Thoracic aorta (tissue), 2 donors: ENCODE data around the gene CUBN. TPM values are rescaled to one million over a fixed set of nuclear protein-coding genes. Genes with fewer than 3 reads are reported as not detected.

Experiments
- ATAC-seq: fragments of 150-250 bp; one replicate; pipeline ENCODE4 v1.8.0; 2017; ENCODE audit warnings: low read depth; ENCODE audit not compliant: insufficient number of reproducible peaks, low FRiP score
- DNase-seq: peaks from one replicate; pipeline ENCODE4 v3.0.0-alpha.2; 2020; ENCODE audit warnings: low spot score
- H3K27ac ChIP-seq, 2 donors: fragments of 200-600 bp; sonication (generic); 1 replicate in 1 of 2; 2 replicates in 1 of 2; pipeline ENCODE4 v1.5.1; 2016; ENCODE audit warnings: mild to moderate bottlenecking in 2 of 2, moderate library complexity in 2 of 2
- H3K27me3 ChIP-seq: fragments of 200-600 bp; sonication (generic); replicated peaks from 2 replicates; pipeline ENCODE4 v1.6.0; 2016; ENCODE audit warnings: mild to moderate bottlenecking; ENCODE audit not compliant: insufficient read depth
- H3K36me3 ChIP-seq: fragments of 200-600 bp; sonication (generic); one replicate; pipeline ENCODE4 v1.5.1; 2016
- H3K4me1 ChIP-seq, 2 donors: fragments of 200-600 bp; sonication (generic); 1 replicate in 1 of 2; 2 replicates in 1 of 2; pipeline versions ENCODE4 v1.5.1 to v1.6.0; 2016; ENCODE audit warnings: low read depth in 2 of 2, mild to moderate bottlenecking in 1 of 2; ENCODE audit not compliant: control insufficient read depth in 1 of 2
- H3K4me3 ChIP-seq: fragments of 200-600 bp; sonication (generic); 2 replicates; pipeline ENCODE4 v1.5.1; 2016; ENCODE audit warnings: mild to moderate bottlenecking
- H3K9me3 ChIP-seq: fragments of 200-600 bp; sonication (generic); 2 replicates; pipeline ENCODE4 v1.5.1; 2016
- total RNA-seq, 2 donors: library from RNA; depleted of rRNA; stranded (reverse); fragments of >200 nt; gene quantifications; one replicate each; pipeline versions ENCODE4 v1.1.0 to v1.2.3, GENCODE V29; 2016
- TF ChIP-seq, protein P1 (sequence below): fragments of 200-600 bp; sonication (generic); IDR thresholded peaks from one replicate; pipeline ENCODE4 v1.5.1; 2019; ENCODE audit warnings: antibody characterized with exemption

Gene CUBN
- total RNA-seq, 2 donors from 2014 or later, result 4.1 to 4.6 TPM

GRCh38 chr10:16884497-16884896, 245.1 kb downstream of the CUBN start:
- no peak overlapping the region for H3K27ac ChIP-seq
- ATAC-seq (no peak), DNase-seq (no peak)
- no peaks in the 10 kb centered on the region for H3K27me3 ChIP-seq
- TF ChIP-seq, protein P1, sequence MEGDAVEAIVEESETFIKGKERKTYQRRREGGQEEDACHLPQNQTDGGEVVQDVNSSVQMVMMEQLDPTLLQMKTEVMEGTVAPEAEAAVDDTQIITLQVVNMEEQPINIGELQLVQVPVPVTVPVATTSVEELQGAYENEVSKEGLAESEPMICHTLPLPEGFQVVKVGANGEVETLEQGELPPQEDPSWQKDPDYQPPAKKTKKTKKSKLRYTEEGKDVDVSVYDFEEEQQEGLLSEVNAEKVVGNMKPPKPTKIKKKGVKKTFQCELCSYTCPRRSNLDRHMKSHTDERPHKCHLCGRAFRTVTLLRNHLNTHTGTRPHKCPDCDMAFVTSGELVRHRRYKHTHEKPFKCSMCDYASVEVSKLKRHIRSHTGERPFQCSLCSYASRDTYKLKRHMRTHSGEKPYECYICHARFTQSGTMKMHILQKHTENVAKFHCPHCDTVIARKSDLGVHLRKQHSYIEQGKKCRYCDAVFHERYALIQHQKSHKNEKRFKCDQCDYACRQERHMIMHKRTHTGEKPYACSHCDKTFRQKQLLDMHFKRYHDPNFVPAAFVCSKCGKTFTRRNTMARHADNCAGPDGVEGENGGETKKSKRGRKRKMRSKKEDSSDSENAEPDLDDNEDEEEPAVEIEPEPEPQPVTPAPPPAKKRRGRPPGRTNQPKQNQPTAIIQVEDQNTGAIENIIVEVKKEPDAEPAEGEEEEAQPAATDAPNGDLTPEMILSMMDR, result no peak
- H3K4me3 ChIP-seq, result no peak overlapping the region
- no peaks in the 10 kb centered on the region for H3K9me3 ChIP-seq
- H3K4me1 ChIP-seq, result no peaks in the 10 kb centered on the region
- no peaks in the 10 kb centered on the region for H3K36me3 ChIP-seq

- Histone ChIP-seq H3K36me3 (no peaks in the 10 kb centered on the region), H3K27me3 (no peaks in the 10 kb centered on the region), H3K4me3 (no peak overlapping the region), H3K27ac (no peak overlapping the region), H3K9me3 (no peaks in the 10 kb centered on the region), H3K4me1 (no peaks in the 10 kb centered on the region)
- ATAC-seq (no peak), DNase-seq (no peak)
- TF ChIP-seq, protein P1, result no peak
These were observed 246.5 kb downstream of the CUBN start for GRCh38 chr10:16883084-16883483.

DNA sequence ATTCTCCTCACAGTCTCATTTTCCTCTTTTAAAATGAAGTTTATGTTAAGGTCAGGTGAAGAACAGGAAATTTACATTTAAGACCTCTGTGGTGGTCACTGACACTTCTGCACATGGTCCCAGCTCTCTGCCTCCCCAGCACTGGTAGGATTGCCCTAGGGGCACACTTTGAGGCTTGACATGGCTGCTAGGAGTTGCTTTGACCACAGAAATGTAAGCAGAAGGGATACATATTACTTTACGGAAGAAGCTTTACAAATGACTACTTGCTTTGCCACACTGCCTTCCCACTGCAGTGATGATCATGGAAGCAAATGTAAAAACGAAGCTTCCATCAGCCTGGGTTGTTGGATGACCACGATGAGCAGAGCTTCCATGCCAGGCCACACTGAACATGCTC, 259.3 kb downstream of the CUBN start:
- Histone ChIP-seq H3K27ac (no peak overlapping the region), H3K9me3 (no peaks in the 10 kb centered on the region), H3K27me3 (no peaks in the 10 kb centered on the region), H3K36me3 (no peaks in the 10 kb centered on the region), H3K4me3 (no peak overlapping the region), H3K4me1 (no peaks in the 10 kb centered on the region)
- TF ChIP-seq, protein P1, result no peak
- DNase-seq, result no peak
- ATAC-seq, result no peak

- Histone ChIP-seq H3K9me3 (no peaks in the 10 kb centered on the region), H3K4me1 (no peaks in the 10 kb centered on the region), H3K27me3 (no peaks in the 10 kb centered on the region), H3K27ac (no peak overlapping the region), H3K4me3 (no peak overlapping the region), H3K36me3 (no peaks in the 10 kb centered on the region)
- TF ChIP-seq, protein P1, result no peak
- ATAC-seq, result no peak
- DNase-seq, result no peak
These were observed 261.6 kb downstream of the CUBN start for GRCh38 chr10:16867990-16868389.

DNA sequence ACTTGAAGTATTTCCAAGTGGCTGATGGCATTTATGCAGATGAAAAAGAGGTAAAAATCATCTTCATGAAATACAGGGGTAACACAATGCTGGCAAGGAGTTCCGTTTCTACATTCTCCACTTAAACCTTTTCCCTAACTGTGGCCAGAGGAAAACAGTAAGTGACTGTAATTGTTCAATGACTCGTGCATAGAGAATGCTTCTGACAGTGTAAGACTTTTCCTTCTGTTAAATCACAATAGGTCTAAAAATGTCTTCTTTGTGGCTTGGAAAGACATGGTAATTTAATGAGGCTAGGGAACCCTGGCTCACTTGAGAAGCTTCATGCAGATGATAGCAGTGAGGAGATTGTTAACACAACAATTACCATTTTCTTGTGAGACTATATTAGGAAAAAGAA, 262.1 kb downstream of the CUBN start:
- Histone ChIP-seq H3K27ac (no peak overlapping the region), H3K4me3 (no peak overlapping the region), H3K36me3 (no peaks in the 10 kb centered on the region), H3K9me3 (no peaks in the 10 kb centered on the region), H3K4me1 (no peaks in the 10 kb centered on the region), H3K27me3 (no peaks in the 10 kb centered on the region)
- DNase-seq (no peak), ATAC-seq (no peak)
- TF ChIP-seq, protein P1, result no peak
